Embryonic facial prominence (tissue), 1 donor: ENCODE data around the gene DCAF5.
A peak's percentile ranks its signal among the peaks of the same experiment; 100 is the strongest.

Source experiments
- DNase-seq: peaks from one replicate; pipeline ENCODE4 v3.0.0-alpha.2; 2016; ENCODE audit errors: extremely low spot score

DCAF5 gene

GRCh38 chr14:69008421-69008884, 144.5 kb downstream of the DCAF5 start:
- DNase-seq = peak; percentile 58

- DNase-seq = no peak
Measured at GRCh38 chr14:69006346-69006745, 146.6 kb downstream of the DCAF5 start.

DNA sequence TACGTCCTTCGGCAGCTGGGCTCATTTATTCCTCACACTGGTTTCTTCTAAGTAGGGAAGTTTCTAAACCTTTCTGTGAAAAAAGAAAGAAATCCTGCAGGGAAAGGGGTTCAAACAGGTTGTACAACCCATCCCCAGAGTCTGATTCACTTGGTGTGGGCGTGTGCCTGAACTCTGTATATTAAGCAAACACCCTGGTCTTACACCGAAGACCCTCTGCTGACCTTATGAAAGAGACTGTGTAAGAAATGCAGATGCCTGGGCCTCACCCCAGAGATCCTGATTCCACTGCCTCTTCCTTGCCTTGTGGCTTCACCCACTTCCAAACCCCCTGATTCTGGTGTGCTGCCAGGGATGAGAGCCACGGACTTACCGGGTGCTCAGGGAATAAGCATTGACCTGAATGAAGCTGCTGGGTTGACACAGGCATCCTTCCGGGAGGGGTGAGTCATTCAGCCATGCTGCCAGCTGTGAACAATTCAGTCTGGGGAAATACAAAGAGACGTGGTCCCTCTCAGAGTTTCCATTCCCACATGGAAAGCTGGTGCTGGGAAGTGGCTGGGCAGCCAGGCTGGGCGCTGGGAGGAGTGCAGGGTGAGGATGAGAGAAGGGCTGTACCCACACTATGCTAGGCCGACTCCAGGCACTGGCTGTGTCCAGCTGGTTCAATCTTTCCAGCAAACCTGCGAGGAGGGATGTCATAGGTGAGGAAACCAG, 147.3 kb downstream of the DCAF5 start:
- DNase-seq = no peak

DNA sequence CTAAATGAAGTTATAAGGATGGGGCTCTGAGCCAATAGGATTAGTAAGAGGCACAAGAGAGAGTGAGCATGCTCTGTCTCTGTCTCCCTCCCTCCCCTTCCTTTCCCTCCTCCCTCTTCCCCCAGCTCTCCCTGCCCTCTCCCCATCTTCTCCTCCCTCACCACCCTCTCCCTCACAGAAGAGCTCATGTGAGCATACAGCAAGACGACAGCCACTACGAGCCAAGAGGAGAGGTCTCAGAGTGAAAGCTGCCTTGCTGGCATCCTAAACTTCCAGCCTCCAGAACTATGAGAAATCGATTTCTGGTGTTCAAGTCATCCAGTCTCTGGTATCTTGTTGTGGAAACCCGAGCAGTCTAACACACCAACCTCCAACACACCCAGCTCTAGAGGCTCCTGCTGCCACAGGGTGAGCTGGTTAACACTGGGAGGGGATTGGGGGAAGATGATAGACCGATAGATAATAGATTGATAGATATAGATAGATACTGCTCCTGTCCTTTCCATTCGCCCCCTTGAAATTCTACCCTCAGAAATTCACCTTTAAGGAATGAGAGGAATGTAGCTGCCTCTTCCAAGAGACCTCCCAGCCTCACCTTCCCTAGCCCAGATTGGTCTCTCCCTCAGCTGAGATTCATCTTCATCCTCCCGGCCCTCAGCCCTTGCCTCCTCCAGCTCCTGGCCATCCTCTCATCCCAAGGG, 148.0 kb downstream of the DCAF5 start:
- no peak for DNase-seq

DNA sequence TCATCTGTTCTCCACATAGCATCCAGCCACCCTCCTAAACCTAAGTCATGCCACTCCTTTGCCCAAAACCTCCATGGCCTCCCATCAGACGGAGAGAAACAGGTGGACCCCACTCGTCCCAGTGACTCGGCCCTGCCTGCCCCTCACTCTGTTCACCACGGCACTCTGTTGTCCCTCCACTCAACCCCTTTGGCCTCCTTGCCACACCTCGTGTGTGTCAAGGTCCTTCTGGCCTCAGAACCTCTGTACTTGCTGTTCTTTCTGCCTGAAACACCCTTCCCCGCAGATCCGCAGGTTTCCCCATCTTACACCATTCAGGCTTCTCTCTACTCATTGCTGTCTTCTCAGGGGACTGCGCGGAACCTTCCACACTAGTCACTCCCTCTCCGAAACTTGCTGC, 149.3 kb downstream of the DCAF5 start:
- no peak for DNase-seq

DNA sequence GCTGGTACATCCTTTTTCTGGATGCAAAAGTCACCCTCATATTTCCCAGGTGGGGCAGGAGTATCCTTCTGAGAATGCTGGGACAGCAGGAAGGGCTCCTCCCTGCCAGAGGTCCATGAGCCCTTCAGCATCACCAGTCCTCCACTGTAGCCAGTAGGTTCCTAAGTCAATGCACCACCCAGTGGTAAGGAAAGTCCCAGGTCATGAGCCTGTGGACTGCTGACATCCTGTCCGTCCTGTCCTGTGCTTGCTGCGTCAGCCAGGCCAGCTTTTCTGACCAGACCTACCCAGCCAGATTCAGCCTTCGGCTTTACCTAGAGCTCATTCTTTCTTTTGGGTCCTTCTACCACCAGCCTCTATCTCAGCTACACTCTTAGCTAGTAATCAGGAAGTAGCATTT, 150.8 kb downstream of the DCAF5 start:
- no peak for DNase-seq

DNA sequence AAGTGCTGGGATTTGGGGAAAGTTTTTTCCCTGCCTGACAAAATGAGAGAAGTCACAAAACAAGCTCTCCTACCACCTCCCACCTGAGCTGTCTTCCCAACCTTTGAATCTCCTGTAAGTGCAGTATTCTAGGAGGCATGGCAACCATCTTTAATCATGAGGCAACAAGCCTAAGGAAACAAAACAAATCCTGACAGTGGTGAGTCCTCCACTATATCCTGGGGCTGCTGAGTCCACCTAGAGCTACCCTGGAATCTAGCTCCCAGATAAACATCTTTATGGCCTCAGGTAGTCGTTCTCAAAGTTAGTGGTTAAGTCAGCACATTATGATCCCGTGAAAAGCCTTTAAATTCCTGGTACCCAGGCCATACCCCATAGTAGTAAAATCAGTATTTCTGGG, 151.5 kb downstream of the DCAF5 start:
- no peak for DNase-seq
